H7 (cell line): Measurements from ENCODE around the gene EGR2. TPM values are rescaled to one million over a fixed set of nuclear protein-coding genes. Genes with fewer than 3 reads are reported as not detected.

Experiments
- DNase-seq: peaks from one replicate; pipeline ENCODE4 v3.0.0; 2012
- H3K27me3 ChIP-seq: 2 replicates; pipeline ENCODE4 v1.6.0; 2011; ENCODE audit warnings: mild to moderate bottlenecking, low read length; ENCODE audit not compliant: control insufficient read depth, insufficient read depth
- H3K36me3 ChIP-seq: replicated peaks from 2 replicates; pipeline ENCODE4 v1.5.1; 2011; ENCODE audit warnings: low read length; ENCODE audit not compliant: control insufficient read depth, insufficient read depth
- H3K4me3 ChIP-seq: 2 replicates; pipeline ENCODE4 v1.5.1; 2011; ENCODE audit warnings: low read depth, mild to moderate bottlenecking, control low read depth, low read length, moderate library complexity; ENCODE audit not compliant: insufficient read depth
- total RNA-seq: library from RNA; depleted of rRNA; stranded (reverse); fragments of >200 nt; shearing (Covaris generic); gene quantifications from 2 replicates; pipeline ENCODE4 v1.2.3, GENCODE V29; 2014

EGR2 gene
- total RNA-seq, 1 experiment from 2014 or later: 0.14 TPM

GRCh38 chr10:62831346-62831745 lies 15.2 kb upstream of the EGR2 start:
- no peak for DNase-seq
- Histone ChIP-seq H3K27me3 (no peaks in the 10 kb centered on the region), H3K4me3 (no peak overlapping the region), H3K36me3 (no peaks in the 10 kb centered on the region)

GRCh38 chr10:62830679-62831078 lies 14.5 kb upstream of the EGR2 start:
- DNase-seq: no peak
- H3K27me3 ChIP-seq: no peaks in the 10 kb centered on the region
- H3K4me3 ChIP-seq: no peak overlapping the region
- H3K36me3 ChIP-seq: no peaks in the 10 kb centered on the region

GRCh38 chr10:62829622-62830021 lies 13.5 kb upstream of the EGR2 start:
- Histone ChIP-seq H3K36me3 (no peaks in the 10 kb centered on the region), H3K27me3 (no peaks in the 10 kb centered on the region), H3K4me3 (no peak overlapping the region)

GRCh38 chr10:62826273-62826672 lies 10.1 kb upstream of the EGR2 start:
- no peaks in the 10 kb centered on the region for H3K27me3 ChIP-seq
- DNase-seq: no peak
- H3K4me3 ChIP-seq: no peak overlapping the region
- no peaks in the 10 kb centered on the region for H3K36me3 ChIP-seq

More at GRCh38 chr10:62829622-62830021, 13.5 kb upstream of the EGR2 start:
- DNase-seq: no peak

- H3K4me3 ChIP-seq: no peak overlapping the region
- no peak for DNase-seq
- no peaks in the 10 kb centered on the region for H3K36me3 ChIP-seq
- H3K27me3 ChIP-seq: peaks cover 40% of the 10 kb centered on the region
Observed at GRCh38 chr10:62820586-62820985, 4.4 kb upstream of the EGR2 start.

- Histone ChIP-seq H3K4me3 (peak overlapping the region; percentile 17; the same call in 1 of the 2 replicates), H3K36me3 (no peaks in the 10 kb centered on the region), H3K27me3 (peaks cover 53% of the 10 kb centered on the region)
- no peak for DNase-seq
Observed at GRCh38 chr10:62819141-62819920, 3.2 kb upstream of the EGR2 start.

GRCh38 chr10:62818426-62819011 lies 2.4 kb upstream of the EGR2 start:
- Histone ChIP-seq H3K27me3 (peaks cover 60% of the 10 kb centered on the region), H3K4me3 (peak overlapping the region; percentile 26)

GRCh38 chr10:62817766-62818425 lies 1.7 kb upstream of the EGR2 start:
- H3K36me3 ChIP-seq: no peaks in the 10 kb centered on the region
- peak overlapping the region; percentile 61 for H3K4me3 ChIP-seq
- H3K27me3 ChIP-seq: peaks cover 65% of the 10 kb centered on the region
- peak; percentile 95 for DNase-seq

More at GRCh38 chr10:62818426-62819011, 2.4 kb upstream of the EGR2 start:
- peak; percentile 87 for DNase-seq
- H3K36me3 ChIP-seq: no peaks in the 10 kb centered on the region

- H3K27me3 ChIP-seq: peaks cover 67% of the 10 kb centered on the region
- peak; percentile 66 for DNase-seq
Observed at GRCh38 chr10:62817121-62817765, 1.1 kb upstream of the EGR2 start.

GRCh38 chr10:62816076-62816330 lies 163 bp downstream of the EGR2 start:
- H3K27me3 ChIP-seq: peaks cover 65% of the 10 kb centered on the region
- no peaks in the 10 kb centered on the region for H3K36me3 ChIP-seq
- no peak for DNase-seq

More at GRCh38 chr10:62817121-62817765, 1.1 kb upstream of the EGR2 start:
- Histone ChIP-seq H3K36me3 (no peaks in the 10 kb centered on the region), H3K4me3 (peak overlapping the region; percentile 61)

GRCh38 chr10:62815381-62816075 lies 638 bp downstream of the EGR2 start:
- DNase-seq: no peak
- Histone ChIP-seq H3K36me3 (no peaks in the 10 kb centered on the region), H3K27me3 (peaks cover 64% of the 10 kb centered on the region), H3K4me3 (peak overlapping the region; percentile 61)

More at GRCh38 chr10:62816076-62816330, 163 bp downstream of the EGR2 start:
- H3K4me3 ChIP-seq: peak overlapping the region; percentile 61

GRCh38 chr10:62814756-62815380 lies 1.3 kb downstream of the EGR2 start:
- peak; percentile 79 for DNase-seq
- Histone ChIP-seq H3K36me3 (no peaks in the 10 kb centered on the region), H3K4me3 (peak overlapping the region; percentile 61), H3K27me3 (peaks cover 62% of the 10 kb centered on the region)

- no peaks in the 10 kb centered on the region for H3K36me3 ChIP-seq
- H3K27me3 ChIP-seq: peaks cover 53% of the 10 kb centered on the region
- peak; percentile 40 for DNase-seq
- H3K4me3 ChIP-seq: no peak overlapping the region
Observed at GRCh38 chr10:62813981-62814380, 2.2 kb downstream of the EGR2 start.

GRCh38 chr10:62813453-62813852 lies 2.7 kb downstream of the EGR2 start:
- Histone ChIP-seq H3K4me3 (no peak overlapping the region), H3K27me3 (peaks cover 49% of the 10 kb centered on the region)

More at GRCh38 chr10:62813453-62813852, 2.7 kb downstream of the EGR2 start:
- DNase-seq: peak; percentile 33
- no peaks in the 10 kb centered on the region for H3K36me3 ChIP-seq
